Trophoblast cell (in vitro differentiated cells and primary cell): ENCODE results near the gene LCLAT1. TPM values are rescaled to one million over a fixed set of nuclear protein-coding genes. Genes with fewer than 3 reads are reported as not detected.

Source experiments
- DNase-seq, 2 donors: peaks; one replicate each; pipeline ENCODE4 v3.0.0-alpha.2; 2016
- H2AFZ ChIP-seq: 2 replicates; pipeline ENCODE4 v1.6.1; 2013; ENCODE audit warnings: low read length, moderate library complexity, mild to moderate bottlenecking; ENCODE audit not compliant: insufficient read depth, poor library complexity
- H2AK5ac ChIP-seq: 2 replicates; pipeline ENCODE4 v1.6.1; 2013; ENCODE audit warnings: mild to moderate bottlenecking, low read length
- H2BK120ac ChIP-seq: 2 replicates; pipeline ENCODE4 v1.6.1; 2013; ENCODE audit warnings: low read length, mild to moderate bottlenecking, moderate library complexity; ENCODE audit not compliant: insufficient read depth, poor library complexity
- H2BK12ac ChIP-seq: 2 replicates; pipeline ENCODE4 v1.6.1; 2013; ENCODE audit warnings: mild to moderate bottlenecking, low read length, moderate library complexity
- H2BK5ac ChIP-seq: 2 replicates; pipeline ENCODE4 v1.6.1; 2013; ENCODE audit warnings: low read length, low read depth, moderate library complexity, mild to moderate bottlenecking; ENCODE audit not compliant: poor library complexity
- H3K14ac ChIP-seq: 2 replicates; pipeline ENCODE4 v1.6.1; 2013; ENCODE audit warnings: mild to moderate bottlenecking, low read length
- H3K18ac ChIP-seq: 2 replicates; pipeline ENCODE4 v1.6.1; 2013; ENCODE audit warnings: mild to moderate bottlenecking, low read length
- H3K23ac ChIP-seq: 2 replicates; pipeline ENCODE4 v1.6.1; 2013; ENCODE audit warnings: low read length
- H3K27ac ChIP-seq: 2 replicates; pipeline ENCODE4 v1.5.1; 2013; ENCODE audit warnings: low read depth, mild to moderate bottlenecking, inconsistent platforms, low read length, moderate library complexity
- H3K27me3 ChIP-seq: 2 replicates; pipeline ENCODE4 v1.6.1; 2013; ENCODE audit warnings: inconsistent platforms, mild to moderate bottlenecking, low read length, moderate library complexity; ENCODE audit not compliant: insufficient read depth
- H3K36me3 ChIP-seq, 2 experiments: 1 replicate in 1 of 2; 2 replicates in 1 of 2; pipeline ENCODE4 v1.6.1; 2013; ENCODE audit warnings: low read length in 2 of 2, mild to moderate bottlenecking in 2 of 2, moderate library complexity in 1 of 2; ENCODE audit not compliant: insufficient read depth in 2 of 2, control insufficient read depth in 1 of 2
- H3K4ac ChIP-seq: 2 replicates; pipeline ENCODE4 v1.6.1; 2013; ENCODE audit warnings: low read depth, mild to moderate bottlenecking, low read length, moderate library complexity
- H3K4me1 ChIP-seq, 2 experiments: 1 replicate in 1 of 2; 2 replicates in 1 of 2; pipeline ENCODE4 v1.6.1; 2013; ENCODE audit warnings: low read length in 2 of 2, mild to moderate bottlenecking in 2 of 2, moderate library complexity in 1 of 2; ENCODE audit not compliant: insufficient read depth in 2 of 2, control insufficient read depth in 1 of 2
- H3K4me2 ChIP-seq: 2 replicates; pipeline ENCODE4 v1.6.1; 2013; ENCODE audit warnings: inconsistent platforms, mild to moderate bottlenecking, low read length, moderate library complexity
- H3K4me3 ChIP-seq: 2 replicates; pipeline ENCODE4 v1.5.1; 2013; ENCODE audit warnings: mild to moderate bottlenecking, low read depth, low read length, inconsistent platforms
- H3K79me1 ChIP-seq: one replicate; pipeline ENCODE4 v1.6.1; 2013; ENCODE audit warnings: low read length
- H3K79me2 ChIP-seq: 2 replicates; pipeline ENCODE4 v1.6.1; 2013; ENCODE audit warnings: low read length, mild to moderate bottlenecking; ENCODE audit not compliant: control insufficient read depth, insufficient read depth, poor library complexity
- H3K9ac ChIP-seq: 2 replicates; pipeline ENCODE4 v1.6.1; 2013; ENCODE audit warnings: mild to moderate bottlenecking, low read length
- H3K9me3 ChIP-seq: 2 replicates; pipeline ENCODE4 v1.6.1; 2013; ENCODE audit warnings: low read depth, mild to moderate bottlenecking, control low read depth, inconsistent platforms, low read length; ENCODE audit not compliant: insufficient read depth
- H4K12ac ChIP-seq: 2 replicates; pipeline ENCODE4 v1.6.1; 2013; ENCODE audit warnings: low read depth, mild to moderate bottlenecking, low read length, moderate library complexity
- H4K8ac ChIP-seq: 2 replicates; pipeline ENCODE4 v1.6.1; 2013; ENCODE audit warnings: low read depth, mild to moderate bottlenecking, low read length, moderate library complexity
- H4K91ac ChIP-seq: one replicate; pipeline ENCODE4 v1.6.1; 2013; ENCODE audit warnings: low read depth, mild to moderate bottlenecking, low read length, moderate library complexity
- WGBS: extraction: QIAGEN DNeasy Blood & Tissue Kit; methylation state at CpG from one replicate; pipeline ENCODE4 v1.1.7; 2013; ENCODE audit warnings: missing lambda C conversion rate; ENCODE audit not compliant: insufficient read length, insufficient coverage; ENCODE audit errors: extremely low coverage; 5-methylcytosine and 5-hydroxymethylcytosine counted together
- polyA plus RNA-seq: library from polyadenylated mRNA; stranded (reverse); fragments of 200-250 nt; gene quantifications from 2 replicates; pipeline ENCODE4 v1.2.3, GENCODE V29; 2013

Gene LCLAT1
- 10.4 and 10.6 TPM in 2 replicates for polyA plus RNA-seq

- Histone ChIP-seq H3K79me2 (peaks cover 5% of the 10 kb centered on the region), H3K27ac (no peak within 1 kb of the TSS), H3K4ac (peak within 1 kb of the TSS; percentile 95), H3K23ac (no peak within 1 kb of the TSS), H3K4me1 (peaks cover 4 to 11% of the 10 kb centered on the region in 2 experiments), H3K36me3 (no peaks in the 10 kb centered on the region), H2BK120ac (peak within 1 kb of the TSS; percentile 56), H3K9ac (peak within 1 kb of the TSS; percentile 90), H4K8ac (peak within 1 kb of the TSS; percentile 88), H3K14ac (peak within 1 kb of the TSS; percentile 78), H3K79me1 (peaks cover 10% of the 10 kb centered on the region), H3K18ac (peak within 1 kb of the TSS; percentile 95), H3K4me2 (peak within 1 kb of the TSS; percentile 77), H2AK5ac (peak within 1 kb of the TSS; percentile 11), H4K91ac (peak within 1 kb of the TSS; percentile 72), H2BK12ac (peak within 1 kb of the TSS; percentile 12), H2BK5ac (peak within 1 kb of the TSS; percentile 66), H2AFZ (peak within 1 kb of the TSS; percentile 76), H3K27me3 (no peaks in the 10 kb centered on the region), H4K12ac (peak within 1 kb of the TSS; percentile 67), H3K4me3 (peak within 1 kb of the TSS; percentile 100), H3K9me3 (no peaks in the 10 kb centered on the region)
- DNase-seq, result peak; percentile 56 to 76
- no CpG with 5 or more reads among the region's 83 CpGs for WGBS
Measured at GRCh38 chr2:30447149-30448045, at the start of gene LCLAT1. LCLAT1 (plus strand) TSS chr2:30447246; CDS start chr2:30525591, 78,345 bp downstream.

GRCh38 chr2:30398084-30398873 is 48.8 kb upstream of the LCLAT1 start:
- H3K4me1 ChIP-seq, result peaks cover 4 to 5% of the 10 kb centered on the region in 2 experiments
- no peak overlapping the region for H3K9ac ChIP-seq
- H2BK12ac ChIP-seq, result no peak overlapping the region
- H3K79me2 ChIP-seq, result no peaks in the 10 kb centered on the region
- H3K23ac ChIP-seq, result no peak overlapping the region
- WGBS, result no CpG with 5 or more reads among the region's 4 CpGs
- no peaks in the 10 kb centered on the region for H3K27me3 ChIP-seq
- no peak overlapping the region for H2AK5ac ChIP-seq
- H4K8ac ChIP-seq, result no peak overlapping the region
- no peak overlapping the region for H2AFZ ChIP-seq
- H3K36me3 ChIP-seq, result no peaks in the 10 kb centered on the region
- H4K12ac ChIP-seq, result no peak overlapping the region
- no peak overlapping the region for H3K14ac ChIP-seq
- DNase-seq, result no peak
- H4K91ac ChIP-seq, result no peak overlapping the region
- no peak overlapping the region for H3K4me2 ChIP-seq
- H3K79me1 ChIP-seq, result no peaks in the 10 kb centered on the region
- peaks cover 2% of the 10 kb centered on the region for H3K9me3 ChIP-seq
- H2BK120ac ChIP-seq, result no peak overlapping the region
- H3K4ac ChIP-seq, result no peak overlapping the region
- no peak overlapping the region for H3K4me3 ChIP-seq
- no peak overlapping the region for H2BK5ac ChIP-seq
- no peak overlapping the region for H3K18ac ChIP-seq
- H3K27ac ChIP-seq, result no peak overlapping the region

- Histone ChIP-seq H3K79me2 (no peaks in the 10 kb centered on the region), H3K23ac (no peak overlapping the region), H4K8ac (no peak overlapping the region), H3K4ac (no peak overlapping the region), H3K9ac (no peak overlapping the region), H3K4me1 (peaks cover 5 to 6% of the 10 kb centered on the region in 2 experiments), H4K12ac (no peak overlapping the region), H2AK5ac (no peak overlapping the region), H2BK5ac (no peak overlapping the region), H3K36me3 (no peaks in the 10 kb centered on the region), H3K9me3 (peaks cover 2% of the 10 kb centered on the region), H2AFZ (no peak overlapping the region), H3K79me1 (no peaks in the 10 kb centered on the region), H3K27me3 (no peaks in the 10 kb centered on the region), H3K27ac (no peak overlapping the region), H2BK120ac (no peak overlapping the region), H3K4me2 (no peak overlapping the region), H2BK12ac (no peak overlapping the region), H4K91ac (peak overlapping the region; percentile 25), H3K4me3 (no peak overlapping the region), H3K14ac (no peak overlapping the region), H3K18ac (no peak overlapping the region)
- no CpG with 5 or more reads among the region's 11 CpGs for WGBS
- no peak for DNase-seq
Measured at GRCh38 chr2:30400151-30400954, 46.7 kb upstream of the LCLAT1 start.
